Adrenal gland (tissue), 12 donors: ENCODE data around the gene PSKH1. TPM values are rescaled to one million over a fixed set of nuclear protein-coding genes. Genes with fewer than 3 reads are reported as not detected.

Experiments used
- DNase-seq, 7 donors: peaks; one replicate each; pipeline ENCODE4 v3.0.0-alpha.2; 2019 to 2020
- H3K27ac ChIP-seq, 5 donors: fragments of 200-600 bp; sonication (generic) in 4 of 5; 1 replicate in 3 of 5; 2 replicates in 2 of 5; pipeline versions ENCODE4 v1.5.1 to v1.8.0; 2016 to 2020; ENCODE audit warnings: mild to moderate bottlenecking in 1 of 5
- H3K27me3 ChIP-seq: fragments of 200-600 bp; 2 replicates; pipeline ENCODE4 v1.8.0; 2021
- H3K36me3 ChIP-seq, 2 donors: fragments of 200-600 bp; replicated peaks in 1 of 2; 1 replicate in 1 of 2; 2 replicates in 1 of 2; pipeline versions ENCODE4 v1.5.1 to v1.8.0; 2018 to 2022
- H3K4me1 ChIP-seq, 2 donors: fragments of 200-600 bp; replicated peaks in 1 of 2; 1 replicate in 1 of 2; 2 replicates in 1 of 2; pipeline versions ENCODE4 v1.5.1 to v1.8.0; 2018 to 2021
- H3K4me3 ChIP-seq, 4 donors: fragments of 200-600 bp; sonication (generic) in 3 of 4; one replicate each; pipeline ENCODE4 v1.5.1; 2016 to 2018
- H3K9me3 ChIP-seq, 3 donors: fragments of 200-600 bp; sonication (generic) in 1 of 3; replicated peaks in 1 of 3; 1 replicate in 2 of 3; 2 replicates in 1 of 3; pipeline versions ENCODE4 v1.5.1 to v1.8.0; 2016 to 2021
- POLR2A ChIP-seq, 2 donors: fragments of 450-650 bp; IDR thresholded peaks; one replicate each; pipeline ENCODE4 v1.6.1; 2017; ENCODE audit warnings: antibody characterized with exemption in 2 of 2, mild to moderate bottlenecking in 2 of 2, moderate library complexity in 1 of 2
- WGBS, 4 donors: extraction: QIAGEN DNeasy Blood & Tissue Kit in 2 of 4; methylation state at CpG; one replicate each; pipeline versions ENCODE4 v1.1.5 to v1.1.7; 2013 to 2017; 5-methylcytosine and 5-hydroxymethylcytosine counted together
- intact Hi-C, 2 donors: fragments of 100-400 bp; cut with DNase I; formaldehyde crosslinking; loops; one replicate each; pipeline versions ENCODE4 v1.14.1 to v1.15.0; 2022 to 2023
- polyA plus RNA-seq, 3 donors: library from polyadenylated mRNA; stranded (reverse); fragments of 200-250 nt in 2 of 3; fragments of 350-450 nt in 1 of 3; fragmentation: Illumina TruSeq in 1 of 3; extraction: RNeasy Lipid Tissue Mini Kit (QIAGEN cat#74804) in 1 of 3; gene quantifications; one replicate each; pipeline ENCODE4 v1.2.3, GENCODE V29; 2013 to 2014
- total RNA-seq, 9 donors: library from RNA; depleted of rRNA in 4 of 9; stranded (reverse); fragments of >200 nt in 4 of 9; fragments of 120-200 nt in 1 of 9; fragmentation: NEBNext Ultra II Directional in 1 of 9; extraction: Animal tissue kit (Norgen Biotek cat#: 25700) in 1 of 9; gene quantifications; one replicate each; pipeline versions ENCODE4 v1.1.0 to v1.2.4, GENCODE V29; 2013 to 2023
- TF ChIP-seq, protein P1 (sequence below), 6 experiments: fragments of 450-650 bp in 4 of 6; fragments of 200-600 bp in 2 of 6; sonication (generic) in 1 of 6; IDR thresholded peaks; 1 replicate in 5 of 6; 2 replicates in 1 of 6; pipeline versions ENCODE4 v1.5.1 to v1.8.0; 2016 to 2021; ENCODE audit warnings: antibody characterized with exemption in 6 of 6, mild to moderate bottlenecking in 2 of 6, moderate library complexity in 1 of 6
- donor health status: healthy with polysubstance abuse.
- donor health status: Bipolar disorder and iron deficiency.
- donor health status: DM: yes; HTN: yes; CAD: no.
- donor health status: DM: no; HTN: no; CAD: no.
- donor health status: DM: no; HTN: no; CAD: no.
- donor health status: DM: yes; HTN: yes; CAD: no.

Gene PSKH1
- total and polyA plus RNA-seq, 12 donors: 9.5 to 43.7 (median 24.0) TPM

DNA sequence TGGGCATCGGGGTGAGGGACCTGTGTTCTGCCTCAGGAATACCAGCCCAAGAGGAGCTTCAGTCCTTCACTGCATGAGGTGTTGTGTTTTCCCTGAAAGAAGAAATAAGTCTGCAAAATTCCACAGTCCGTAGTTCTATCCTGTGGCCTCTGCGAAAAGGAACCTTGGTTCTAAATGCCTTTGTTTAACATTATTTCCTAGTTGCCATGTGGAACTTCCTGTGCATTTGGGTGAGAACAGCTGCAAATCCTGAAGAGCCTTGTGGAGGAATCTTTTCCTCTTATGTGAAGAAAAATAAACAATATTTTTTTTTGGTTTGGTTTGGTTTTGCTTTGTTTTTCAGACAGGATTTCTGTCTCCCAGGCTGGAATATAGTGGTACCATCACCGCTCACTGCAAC is 9.8 kb downstream of the PSKH1 start:
- DNase-seq: no peak
- Histone ChIP-seq H3K36me3 (peaks cover 0 to 10% of the 10 kb centered on the region in 2 donors), H3K4me3 (no peak overlapping the region), H3K27me3 (no peaks in the 10 kb centered on the region), H3K4me1 (no peaks in the 10 kb centered on the region), H3K27ac (no peak overlapping the region), H3K9me3 (no peaks in the 10 kb centered on the region)
- TF ChIP-seq POLR2A (IDR thresholded peaks at IDR 0.05): no peak
- TF ChIP-seq, protein P1, sequence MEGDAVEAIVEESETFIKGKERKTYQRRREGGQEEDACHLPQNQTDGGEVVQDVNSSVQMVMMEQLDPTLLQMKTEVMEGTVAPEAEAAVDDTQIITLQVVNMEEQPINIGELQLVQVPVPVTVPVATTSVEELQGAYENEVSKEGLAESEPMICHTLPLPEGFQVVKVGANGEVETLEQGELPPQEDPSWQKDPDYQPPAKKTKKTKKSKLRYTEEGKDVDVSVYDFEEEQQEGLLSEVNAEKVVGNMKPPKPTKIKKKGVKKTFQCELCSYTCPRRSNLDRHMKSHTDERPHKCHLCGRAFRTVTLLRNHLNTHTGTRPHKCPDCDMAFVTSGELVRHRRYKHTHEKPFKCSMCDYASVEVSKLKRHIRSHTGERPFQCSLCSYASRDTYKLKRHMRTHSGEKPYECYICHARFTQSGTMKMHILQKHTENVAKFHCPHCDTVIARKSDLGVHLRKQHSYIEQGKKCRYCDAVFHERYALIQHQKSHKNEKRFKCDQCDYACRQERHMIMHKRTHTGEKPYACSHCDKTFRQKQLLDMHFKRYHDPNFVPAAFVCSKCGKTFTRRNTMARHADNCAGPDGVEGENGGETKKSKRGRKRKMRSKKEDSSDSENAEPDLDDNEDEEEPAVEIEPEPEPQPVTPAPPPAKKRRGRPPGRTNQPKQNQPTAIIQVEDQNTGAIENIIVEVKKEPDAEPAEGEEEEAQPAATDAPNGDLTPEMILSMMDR (IDR thresholded peaks at IDR 0.05): no peak
- intact Hi-C loops: no loop called here
- 82 to 92% (median 87%) methylated on average over 4 of the region's 4 CpGs for WGBS, 4 donors

DNA sequence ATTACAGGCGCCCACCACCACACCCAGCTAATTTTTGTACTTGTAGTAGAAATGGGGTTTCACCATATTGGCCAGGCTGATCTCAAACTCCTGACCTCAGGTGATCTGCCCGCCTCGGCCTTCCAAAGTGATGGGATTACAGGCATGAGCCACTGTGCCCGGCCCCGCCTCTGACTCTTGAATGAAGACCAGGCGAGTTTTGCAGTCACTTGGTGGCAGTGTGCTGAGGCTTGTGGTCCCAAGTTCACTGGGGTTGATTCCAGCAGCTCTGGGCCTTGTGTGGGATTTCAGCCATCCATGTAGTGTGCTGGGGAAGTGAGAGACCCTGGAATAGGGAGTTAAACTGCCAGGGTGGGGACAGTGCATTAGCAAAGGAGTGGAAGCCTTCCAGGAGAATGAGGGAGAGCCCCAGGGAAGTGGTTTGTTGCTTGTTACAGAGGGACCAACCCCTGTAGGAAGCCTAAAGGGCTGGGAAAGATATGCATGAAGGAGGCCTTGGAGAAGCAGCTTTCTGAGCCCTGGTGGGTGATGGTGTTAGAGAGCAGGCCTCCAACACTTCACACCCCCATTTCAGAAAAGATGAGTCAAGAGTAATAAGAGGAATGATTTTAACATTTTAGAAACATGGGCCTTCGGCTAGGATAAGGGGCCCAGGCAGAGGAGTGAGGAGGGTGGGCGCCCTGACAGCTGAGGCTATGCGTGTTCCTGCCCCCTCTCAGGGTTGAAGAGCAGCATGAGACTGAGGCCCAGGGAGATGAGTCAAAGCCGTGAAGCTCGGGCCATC is 14.5 kb downstream of the PSKH1 start:
- Histone ChIP-seq H3K9me3 (no peaks in the 10 kb centered on the region), H3K4me1 (no peaks in the 10 kb centered on the region), H3K4me3 (no peak overlapping the region), H3K27ac (no peak overlapping the region), H3K27me3 (no peaks in the 10 kb centered on the region), H3K36me3 (peaks cover 0 to 43% of the 10 kb centered on the region in 2 donors)
- TF ChIP-seq, protein P1 (IDR thresholded peaks at IDR 0.05): no peak
- TF ChIP-seq POLR2A (IDR thresholded peaks at IDR 0.05): no peak
- no peak for DNase-seq
- whole genome bisulfite sequencing, 4 donors: 86 to 96% (median 90%) methylated on average over 8 to 11 of the region's 11 CpGs
- intact Hi-C loops: no loop called here

DNA sequence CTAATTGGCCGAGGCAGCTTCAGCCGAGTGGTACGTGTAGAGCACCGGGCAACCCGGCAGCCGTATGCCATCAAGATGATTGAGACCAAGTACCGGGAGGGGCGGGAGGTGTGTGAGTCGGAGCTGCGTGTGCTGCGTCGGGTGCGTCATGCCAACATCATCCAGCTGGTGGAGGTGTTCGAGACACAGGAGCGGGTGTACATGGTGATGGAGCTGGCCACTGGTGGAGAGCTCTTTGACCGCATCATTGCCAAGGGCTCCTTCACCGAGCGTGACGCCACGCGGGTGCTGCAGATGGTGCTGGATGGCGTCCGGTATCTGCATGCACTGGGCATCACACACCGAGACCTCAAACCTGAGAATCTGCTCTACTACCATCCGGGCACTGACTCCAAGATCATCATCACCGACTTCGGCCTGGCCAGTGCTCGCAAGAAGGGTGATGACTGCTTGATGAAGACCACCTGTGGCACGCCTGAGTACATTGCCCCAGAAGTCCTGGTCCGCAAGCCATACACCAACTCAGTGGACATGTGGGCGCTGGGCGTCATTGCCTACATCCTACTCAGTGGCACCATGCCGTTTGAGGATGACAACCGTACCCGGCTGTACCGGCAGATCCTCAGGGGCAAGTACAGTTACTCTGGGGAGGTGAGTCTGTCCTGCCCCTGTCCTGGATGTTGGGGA is 16.1 kb downstream of the PSKH1 start:
- no peaks in the 10 kb centered on the region for H3K4me1 ChIP-seq
- DNase-seq: no peak
- no peak overlapping the region for H3K27ac ChIP-seq
- no peak overlapping the region for H3K4me3 ChIP-seq
- TF ChIP-seq, protein P1 (IDR thresholded peaks at IDR 0.05): no peak
- no peak for TF ChIP-seq POLR2A (IDR thresholded peaks at IDR 0.05)
- peaks cover 0 to 37% of the 10 kb centered on the region in 2 donors for H3K36me3 ChIP-seq
- WGBS, 4 donors: 95 to 97% (median 97%) methylated on average over 20 to 36 of the region's 36 CpGs
- intact Hi-C loops: no loop called here
- H3K9me3 ChIP-seq: no peaks in the 10 kb centered on the region
- H3K27me3 ChIP-seq: no peaks in the 10 kb centered on the region

DNA sequence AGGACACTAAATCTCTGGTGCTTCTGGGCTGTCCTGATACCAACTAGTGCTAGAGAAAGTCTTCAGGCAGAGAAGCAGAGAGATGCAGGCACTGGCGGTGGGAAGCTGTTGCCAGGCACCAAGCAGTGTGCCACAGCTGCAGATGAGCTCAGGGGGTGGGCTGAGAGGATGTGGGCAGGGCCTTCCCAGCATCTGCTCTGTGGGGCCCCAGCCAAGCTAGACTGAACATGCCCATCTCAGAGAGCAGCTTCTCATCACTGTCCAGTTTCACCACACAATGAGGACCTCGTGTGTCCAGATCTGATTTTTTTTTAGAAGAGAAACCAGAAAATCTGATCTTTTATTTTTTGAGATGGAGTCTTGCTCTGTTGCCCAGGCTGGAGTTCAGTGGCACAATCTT is 17.1 kb downstream of the PSKH1 start:
- Histone ChIP-seq H3K4me1 (no peaks in the 10 kb centered on the region), H3K36me3 (peaks cover 0 to 37% of the 10 kb centered on the region in 2 donors), H3K4me3 (no peak overlapping the region), H3K9me3 (no peaks in the 10 kb centered on the region), H3K27me3 (no peaks in the 10 kb centered on the region), H3K27ac (no peak overlapping the region)
- intact Hi-C loops: no loop called here
- TF ChIP-seq, protein P1 (IDR thresholded peaks at IDR 0.05): no peak
- TF ChIP-seq POLR2A (IDR thresholded peaks at IDR 0.05): no peak
- no peak for DNase-seq
- WGBS, 4 donors: 62 to 76% (median 72%) methylated on average over 2 of the region's 2 CpGs
